GM19328 (cell line): ENCODE data around the gene TAOK3.
"Not testable (repeated sequence)": the region's sequence is repeated elsewhere in the genome, so short reads cannot be mapped to it uniquely, and the experiment has no call there.

ENCODE experiments used
- ATAC-seq: cut with Tn5 transposase; IDR thresholded peaks from one replicate; pipeline ENCODE4 v1.9.1; 2021; ENCODE audit warnings: mild to moderate bottlenecking, moderate library complexity; ENCODE audit not compliant: unreplicated experiment

Gene TAOK3

DNA sequence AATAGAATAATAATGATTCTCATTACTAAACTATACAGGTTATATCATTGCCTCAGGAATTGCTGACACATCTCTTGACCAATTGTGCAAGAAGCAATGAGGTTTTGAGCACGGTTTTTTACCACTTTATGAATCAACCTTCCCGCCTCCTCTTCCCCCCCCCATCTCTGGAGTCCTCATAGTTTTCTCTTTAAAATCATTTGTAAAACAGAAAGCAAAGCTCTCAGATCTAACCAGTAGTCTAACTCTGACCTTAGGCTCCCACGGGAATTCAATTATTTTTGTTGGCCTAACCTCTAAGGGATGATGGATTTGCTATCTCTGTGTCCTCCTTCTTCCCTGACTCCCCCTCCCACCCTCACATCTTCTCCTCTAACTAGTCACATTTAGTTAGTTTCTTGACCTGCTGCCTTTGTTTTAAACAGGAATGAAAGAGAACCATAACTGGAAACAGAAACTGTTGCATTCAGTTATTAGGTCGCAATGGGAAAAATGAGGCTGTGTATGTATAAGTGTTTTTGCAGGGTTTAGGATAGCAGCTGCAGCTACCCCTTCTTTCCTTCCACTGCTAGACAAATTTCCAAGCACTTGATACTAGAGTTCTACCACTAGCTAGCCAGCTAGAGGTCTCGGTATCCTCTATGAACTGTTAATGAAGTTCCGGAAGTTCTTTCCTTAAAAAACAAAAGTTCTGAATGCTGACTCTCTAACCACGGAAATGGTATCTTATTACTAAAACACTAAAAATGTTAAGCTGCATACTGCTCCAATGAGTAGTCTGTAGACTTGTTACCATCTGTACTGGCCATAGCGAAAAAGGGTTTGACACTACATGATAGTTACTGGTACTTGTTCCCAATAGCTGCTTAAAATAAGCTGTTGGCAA, 65.4 kb downstream of the TAOK3 start:
- peak; percentile 47 for ATAC-seq

DNA sequence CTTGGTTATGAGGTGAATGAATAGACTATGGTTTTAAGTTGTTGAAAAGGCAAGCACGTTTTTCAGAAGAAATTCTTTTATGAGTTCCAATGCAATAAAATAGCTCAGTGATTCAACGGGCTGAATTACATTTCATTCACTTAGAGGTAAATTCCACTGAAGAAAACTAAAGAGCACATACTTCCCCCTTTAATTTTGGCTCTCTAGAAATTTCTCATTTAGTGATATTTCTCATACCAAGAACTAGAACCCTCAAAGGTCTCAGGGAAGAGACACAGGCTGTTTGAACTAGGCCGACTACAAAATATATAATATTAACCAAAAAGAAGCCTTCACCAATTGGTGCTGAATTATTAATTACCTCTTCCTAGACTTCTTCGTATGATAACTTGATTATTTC, 68.6 kb downstream of the TAOK3 start:
- ATAC-seq: no peak

DNA sequence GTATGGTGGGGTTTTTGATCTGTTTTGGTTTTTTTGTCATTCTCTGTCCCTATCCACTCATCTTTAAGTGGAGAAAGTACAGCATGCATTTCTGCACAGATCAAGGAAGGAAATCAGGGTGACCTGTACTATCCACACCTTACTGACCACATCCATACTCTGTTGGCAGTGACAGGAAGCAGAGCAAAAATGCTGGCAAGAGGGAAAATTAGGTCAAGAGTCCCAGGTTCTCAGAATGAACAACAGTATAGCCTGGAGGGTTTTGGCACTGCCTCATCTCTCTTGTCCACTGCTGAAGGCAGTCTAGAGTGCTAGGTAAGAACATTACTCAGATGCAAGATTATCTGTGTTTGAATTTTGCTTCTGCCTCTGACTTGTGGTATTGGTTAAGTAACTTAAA, 70.7 kb downstream of the TAOK3 start:
- no peak for ATAC-seq

DNA sequence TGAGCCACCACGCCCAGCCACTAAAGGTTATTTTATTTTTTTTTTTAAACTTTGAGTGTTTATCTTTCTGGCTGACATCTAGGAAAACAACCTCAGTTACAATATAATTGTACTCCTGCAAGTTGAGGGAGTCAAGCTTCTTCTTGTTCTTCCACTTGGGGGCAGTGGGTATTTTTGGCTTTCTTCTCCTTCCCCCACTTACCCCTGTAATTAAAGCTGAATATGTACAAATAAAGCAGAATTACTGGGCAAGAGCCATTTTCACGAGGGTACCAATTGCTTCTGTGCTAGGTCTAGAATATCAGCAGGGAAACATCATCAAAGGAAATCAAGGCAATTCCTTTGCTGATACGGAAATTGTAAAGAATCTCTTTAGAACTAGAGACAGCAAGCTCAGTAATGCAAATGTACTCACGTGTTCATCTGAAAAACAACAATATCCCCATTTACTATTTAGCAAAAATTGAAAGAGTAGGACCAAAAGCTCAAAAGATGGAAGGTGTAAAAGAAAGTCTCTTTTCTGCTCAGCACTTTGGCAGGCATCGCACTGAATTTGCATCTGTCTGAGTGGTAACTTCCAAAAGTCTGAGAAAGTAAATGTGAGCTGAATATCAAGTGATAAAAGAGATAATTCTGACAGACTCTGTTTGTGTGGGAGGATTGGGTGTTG, 72.8 kb downstream of the TAOK3 start:
- no peak for ATAC-seq

DNA sequence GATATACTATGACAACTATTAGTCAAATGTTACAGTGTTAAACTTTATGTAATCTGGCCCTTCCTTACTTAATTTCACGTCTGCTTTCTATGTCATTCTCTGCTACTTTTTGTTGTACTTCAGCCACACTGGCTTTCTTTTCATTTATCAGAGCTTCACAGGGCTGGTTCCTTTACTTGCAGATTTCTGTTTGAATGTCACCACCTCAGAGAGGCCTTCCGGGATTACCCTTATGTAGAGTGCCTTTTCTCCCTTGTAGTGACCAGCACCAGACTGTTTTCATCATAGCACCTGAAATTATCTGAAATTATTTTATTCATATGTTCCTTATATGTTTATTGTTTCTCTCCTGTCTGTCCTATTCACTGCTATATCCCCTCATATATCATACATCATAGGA, 75.4 kb downstream of the TAOK3 start:
- no peak for ATAC-seq

DNA sequence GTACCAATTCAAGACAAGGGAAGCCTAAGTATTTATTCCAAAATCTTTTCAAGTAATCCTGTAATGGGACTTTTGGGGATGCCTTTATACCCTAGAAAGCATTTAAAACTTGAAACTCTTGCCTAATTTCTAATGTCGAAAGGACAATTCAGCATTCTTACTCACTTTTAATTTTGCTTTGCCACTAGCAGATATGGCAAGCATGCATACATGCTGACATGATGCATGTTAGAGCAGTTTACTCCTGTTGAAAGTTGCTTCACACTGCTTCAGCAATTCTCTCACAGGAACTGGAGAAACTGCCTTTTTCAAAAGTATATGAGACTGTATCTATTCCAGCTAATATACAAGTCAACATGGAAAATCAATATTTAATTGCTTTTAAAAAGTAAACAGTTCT, 79.9 kb downstream of the TAOK3 start:
- no peak for ATAC-seq

DNA sequence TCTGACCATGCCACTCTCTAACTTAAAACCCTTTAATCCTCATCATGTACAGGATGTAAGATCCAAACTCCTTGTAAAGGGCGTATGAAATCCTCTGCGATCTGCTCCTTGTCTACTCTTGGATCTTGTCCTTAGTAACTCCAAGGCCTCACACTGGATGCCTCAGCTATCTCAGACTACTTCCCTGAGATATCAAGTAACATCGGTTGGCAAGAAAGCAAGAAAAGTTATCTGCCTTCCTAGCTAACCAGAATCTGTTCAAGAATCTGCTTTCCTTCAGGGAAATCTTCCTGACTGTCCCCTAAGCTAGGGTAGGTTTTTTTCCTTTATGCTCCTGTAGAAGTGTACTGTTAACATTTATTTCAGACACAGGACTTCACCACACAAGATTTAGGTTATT, 82.6 kb downstream of the TAOK3 start:
- no peak for ATAC-seq

DNA sequence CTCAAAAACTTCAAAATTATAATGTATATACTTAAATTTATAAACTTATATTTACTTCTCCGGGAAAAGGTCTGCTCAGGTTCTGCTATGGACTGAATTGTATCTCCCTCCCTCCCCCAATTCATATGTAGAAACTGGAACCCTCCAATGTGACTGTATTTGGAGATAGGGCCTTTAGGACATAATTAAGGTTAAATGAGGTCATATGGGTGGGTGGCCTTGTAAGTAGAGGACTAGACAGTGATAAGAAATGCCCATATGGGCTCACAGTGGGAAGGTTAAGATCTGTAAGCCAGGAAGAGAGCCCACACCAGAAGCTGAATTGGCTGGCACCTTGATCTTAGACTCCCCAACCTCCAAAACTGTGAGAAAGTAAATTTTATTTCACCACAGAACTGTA, 84.5 kb downstream of the TAOK3 start:
- no peak for ATAC-seq

DNA sequence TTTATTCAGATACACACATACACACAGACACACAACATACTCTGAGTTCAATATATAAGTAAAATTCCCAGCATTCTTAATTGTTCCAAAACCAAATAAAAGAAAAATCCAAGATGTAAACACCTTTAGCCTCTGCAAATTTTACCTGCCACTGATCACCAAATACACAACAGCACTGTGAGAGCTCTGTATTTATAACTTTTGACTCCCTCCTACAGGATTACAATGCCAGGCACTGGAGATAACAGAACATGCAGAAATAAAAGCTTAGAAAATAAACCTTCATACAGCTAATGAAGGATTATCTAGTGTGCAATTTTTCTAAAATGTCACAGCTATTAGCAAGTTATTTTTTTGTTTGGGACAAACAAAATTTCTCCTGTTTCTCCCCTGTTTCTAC, 85.0 kb downstream of the TAOK3 start:
- ATAC-seq: no peak

DNA sequence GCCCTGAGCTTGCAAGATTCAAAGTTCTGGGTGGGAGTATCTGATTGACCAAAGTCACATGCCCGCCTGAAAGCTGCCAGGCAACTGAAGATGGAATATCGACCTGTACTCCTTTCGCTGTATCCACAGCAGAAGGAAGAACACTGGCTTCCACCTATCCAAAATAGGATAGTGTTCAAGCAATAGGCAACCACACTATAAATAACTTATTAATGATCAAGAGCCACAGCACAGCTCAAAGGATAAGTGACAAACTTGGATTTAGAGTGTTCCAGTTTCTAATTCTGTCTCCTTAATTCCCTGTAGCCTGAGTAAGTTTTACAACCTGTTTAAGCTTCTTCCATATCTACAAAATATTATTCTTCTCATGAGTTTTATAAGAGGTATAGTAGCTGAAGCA, 89.9 kb downstream of the TAOK3 start:
- ATAC-seq: no peak

DNA sequence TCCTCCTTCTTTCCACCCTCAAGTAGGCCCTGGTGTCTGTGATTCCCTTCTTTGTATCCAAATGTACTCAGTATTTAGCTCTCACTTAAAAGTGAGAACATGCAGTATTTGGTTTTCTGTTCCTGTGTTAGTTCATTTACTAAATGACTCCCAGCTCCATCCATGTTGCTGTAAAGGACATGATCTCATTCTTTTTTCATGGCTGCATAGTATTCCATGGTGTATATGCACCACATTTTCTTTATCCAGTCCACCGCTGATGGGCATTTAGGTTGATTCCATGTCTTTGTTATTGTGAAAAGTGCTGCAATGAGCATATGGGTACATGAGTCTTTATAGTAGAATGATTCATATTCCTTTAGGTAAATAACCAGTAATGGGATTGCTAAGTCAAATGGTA, 94.4 kb downstream of the TAOK3 start:
- not testable (repeated sequence) for ATAC-seq

DNA sequence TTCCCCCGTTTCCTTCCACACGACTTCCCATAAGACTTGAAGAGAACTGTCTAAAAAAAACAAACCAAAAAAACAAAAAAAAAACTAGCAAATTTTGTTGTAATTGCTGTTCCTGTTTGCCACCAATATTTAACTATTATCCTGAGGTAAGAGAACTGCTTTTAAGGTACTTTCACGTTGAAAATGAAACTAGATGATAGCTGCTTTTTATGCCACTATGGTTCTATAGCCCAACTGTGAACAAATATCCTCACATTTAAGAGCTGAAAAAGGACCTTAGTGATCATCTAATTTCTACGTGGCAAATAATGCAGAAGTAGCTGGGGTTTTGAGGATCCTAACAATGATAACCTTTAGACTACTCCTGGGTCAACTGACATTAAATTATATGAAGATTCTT, 98.6 kb downstream of the TAOK3 start:
- ATAC-seq: no peak

DNA sequence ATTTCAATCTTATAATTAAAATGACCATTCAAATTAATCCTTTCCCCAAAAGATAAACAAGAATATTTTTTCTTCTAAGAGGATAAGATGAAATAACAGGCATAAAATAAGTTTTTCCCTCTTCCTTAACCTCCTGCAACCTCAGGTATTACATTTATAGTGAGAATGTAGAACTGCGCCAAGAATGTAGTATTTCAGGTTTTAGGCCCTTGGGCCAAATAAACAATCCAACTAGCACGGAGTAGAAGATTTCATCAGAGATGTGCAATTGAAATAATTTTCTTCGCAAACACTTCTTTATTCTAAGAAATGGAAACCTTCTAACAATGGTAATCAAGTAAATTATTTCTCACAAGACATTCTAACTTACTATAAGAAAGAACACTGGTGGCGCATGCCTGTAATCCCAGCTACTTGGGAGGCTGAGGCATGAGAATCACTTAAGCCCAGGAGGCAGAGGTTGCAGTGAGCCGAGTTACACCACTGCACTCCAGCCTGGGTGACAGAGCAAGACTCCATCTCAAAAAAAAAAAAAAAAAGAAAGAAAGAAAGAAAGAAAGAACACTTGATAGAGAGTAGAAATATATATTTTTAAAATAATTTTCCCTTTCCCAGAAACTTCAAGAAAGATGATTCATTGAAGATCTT, 100.8 kb downstream of the TAOK3 start:
- no peak for ATAC-seq

DNA sequence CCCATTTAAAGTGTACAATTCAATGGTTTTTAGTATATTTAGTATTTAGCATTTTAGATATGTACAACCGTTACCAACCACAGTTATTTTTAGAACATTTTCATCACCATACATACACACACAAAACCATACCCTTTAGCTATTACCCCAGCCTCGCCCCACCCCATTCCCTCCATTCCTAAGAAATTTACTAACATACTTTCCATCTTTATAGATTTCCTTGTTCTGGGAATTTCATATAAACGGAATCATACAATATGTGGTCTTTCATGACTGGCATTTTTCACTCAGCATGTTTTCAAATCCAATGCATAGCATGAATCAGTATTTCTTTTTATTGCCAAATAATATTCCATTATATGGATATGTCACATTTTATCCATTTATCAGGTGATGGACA, 101.5 kb downstream of the TAOK3 start:
- ATAC-seq: no peak

DNA sequence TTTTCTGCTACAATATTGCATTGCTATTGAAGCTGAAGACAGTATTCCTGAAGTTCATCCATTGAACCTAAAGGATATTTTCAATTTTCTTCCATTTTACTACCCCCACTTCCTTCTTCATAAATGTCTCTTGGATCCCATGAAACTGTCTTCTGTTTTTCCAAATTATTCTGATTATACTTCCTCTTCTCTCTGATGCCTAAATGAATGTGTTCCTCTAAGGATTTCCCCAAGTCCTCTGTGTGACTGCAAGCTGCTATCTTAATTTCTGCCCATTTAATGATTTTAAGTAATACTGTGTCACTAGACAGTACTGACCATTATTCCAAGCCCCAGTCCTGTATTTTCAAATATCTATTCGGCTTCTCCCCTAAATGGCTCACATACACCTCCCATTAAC, 102.9 kb downstream of the TAOK3 start:
- ATAC-seq: no peak

DNA sequence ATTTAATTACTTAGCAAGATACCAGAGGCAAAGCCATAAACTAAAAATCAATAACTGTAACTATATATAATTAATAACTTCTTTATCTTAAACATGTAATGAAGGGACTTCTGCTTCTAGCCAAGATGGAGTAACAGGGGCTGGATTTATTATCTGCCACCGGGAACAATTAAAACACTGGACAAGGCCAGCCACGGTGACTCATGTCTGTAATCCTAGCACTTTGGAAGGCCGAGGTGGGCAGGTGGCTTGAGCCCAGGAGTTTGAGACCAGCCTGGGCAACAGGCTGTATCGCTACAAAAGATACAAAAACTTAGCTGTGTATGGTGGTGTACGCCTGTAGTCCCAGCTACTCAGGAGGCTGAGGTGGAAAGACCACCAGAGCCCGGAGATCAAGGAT, 113.6 kb downstream of the TAOK3 start:
- no peak for ATAC-seq

DNA sequence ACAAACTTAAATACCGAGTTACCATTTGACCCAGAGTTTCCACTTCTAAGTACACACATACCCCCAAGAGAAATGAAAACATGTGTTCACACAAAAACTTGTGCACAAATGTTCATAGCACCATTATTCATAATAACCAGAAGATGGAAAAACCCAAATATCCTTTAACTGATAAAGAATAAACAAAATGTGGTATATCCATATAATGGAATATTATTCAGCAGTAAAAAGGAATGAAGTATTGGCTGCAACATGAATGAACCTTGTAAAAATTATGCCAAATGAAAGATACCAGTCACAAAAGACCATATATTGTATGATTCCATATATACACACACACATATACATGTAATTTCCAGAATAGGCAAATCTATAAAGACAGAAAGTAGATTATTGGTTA, 116.4 kb downstream of the TAOK3 start:
- no peak for ATAC-seq

DNA sequence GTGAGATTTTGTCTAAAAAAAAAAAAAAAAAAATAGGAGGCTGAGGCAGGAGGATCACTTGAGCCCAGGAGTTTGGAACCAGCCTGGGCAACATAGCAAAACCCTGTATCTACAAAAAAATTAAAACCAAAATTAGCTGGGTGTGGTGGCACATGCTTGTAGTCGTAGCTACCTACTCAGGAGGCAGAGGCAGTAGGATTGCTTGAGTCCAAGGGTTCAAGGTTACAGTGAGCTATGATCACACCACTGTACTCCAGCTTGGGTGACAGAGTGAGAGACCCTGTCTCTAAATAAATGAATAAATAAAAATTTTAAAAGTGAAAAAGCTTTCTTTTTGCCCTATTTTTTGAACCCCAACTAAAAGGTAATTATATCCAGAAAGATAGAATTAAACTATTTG, 123.2 kb downstream of the TAOK3 start:
- ATAC-seq: no peak

DNA sequence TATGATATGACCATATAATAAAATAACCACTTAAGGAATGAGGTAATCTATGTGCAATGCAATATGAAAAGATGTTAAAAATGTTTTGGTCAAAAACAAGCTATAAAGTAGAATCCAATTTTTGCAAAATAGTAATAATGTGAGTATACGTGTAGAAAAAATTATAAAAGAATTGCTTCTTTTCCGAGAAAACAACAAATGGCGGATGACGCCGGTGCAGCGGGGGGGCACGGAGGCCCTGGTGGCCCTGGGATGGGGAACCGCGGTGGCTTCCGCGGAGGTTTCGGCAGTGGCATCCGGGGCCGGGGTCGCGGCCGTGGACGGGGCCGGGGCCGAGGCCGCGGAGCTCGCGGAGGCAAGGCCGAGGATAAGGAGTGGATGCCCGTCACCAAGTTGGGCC, 126.8 kb downstream of the TAOK3 start:
- not testable (repeated sequence) for ATAC-seq

DNA sequence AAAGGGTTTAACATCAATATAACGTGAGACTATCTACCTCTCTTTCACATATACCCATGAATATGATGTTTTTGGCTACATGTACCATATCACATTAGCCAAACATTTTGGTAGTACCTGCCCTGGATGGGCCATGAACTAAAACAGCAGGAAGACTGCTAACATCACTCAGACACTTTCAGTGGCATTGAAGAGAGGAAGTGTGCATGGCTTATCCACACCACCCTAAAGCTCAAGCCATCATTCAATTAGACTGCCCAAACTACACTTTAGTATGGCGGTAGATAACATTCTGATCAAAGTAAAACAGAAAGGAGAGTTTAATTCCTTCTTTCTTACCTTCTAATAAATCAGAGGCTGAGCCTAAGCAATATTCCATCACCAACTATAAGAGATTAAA, 133.8 kb downstream of the TAOK3 start:
- ATAC-seq: no peak

DNA sequence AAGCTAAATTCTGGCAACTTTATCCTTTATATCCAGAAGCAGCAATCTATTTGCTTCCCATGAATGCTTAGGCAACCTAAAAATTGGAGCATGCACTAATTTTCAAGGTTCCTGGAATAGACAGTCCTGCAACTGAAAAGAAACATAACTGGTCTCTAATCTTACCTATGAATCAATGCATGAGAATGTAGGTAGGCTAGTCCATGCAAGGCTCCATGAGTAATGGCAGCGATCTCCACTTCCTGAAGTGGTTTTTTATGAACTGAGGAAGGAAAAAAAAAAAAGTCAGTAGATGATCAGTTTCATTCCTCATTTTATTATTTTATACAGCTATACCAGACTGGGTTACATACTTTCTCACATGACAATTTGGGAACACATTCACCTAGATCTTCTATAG, 134.8 kb downstream of the TAOK3 start:
- no peak for ATAC-seq

DNA sequence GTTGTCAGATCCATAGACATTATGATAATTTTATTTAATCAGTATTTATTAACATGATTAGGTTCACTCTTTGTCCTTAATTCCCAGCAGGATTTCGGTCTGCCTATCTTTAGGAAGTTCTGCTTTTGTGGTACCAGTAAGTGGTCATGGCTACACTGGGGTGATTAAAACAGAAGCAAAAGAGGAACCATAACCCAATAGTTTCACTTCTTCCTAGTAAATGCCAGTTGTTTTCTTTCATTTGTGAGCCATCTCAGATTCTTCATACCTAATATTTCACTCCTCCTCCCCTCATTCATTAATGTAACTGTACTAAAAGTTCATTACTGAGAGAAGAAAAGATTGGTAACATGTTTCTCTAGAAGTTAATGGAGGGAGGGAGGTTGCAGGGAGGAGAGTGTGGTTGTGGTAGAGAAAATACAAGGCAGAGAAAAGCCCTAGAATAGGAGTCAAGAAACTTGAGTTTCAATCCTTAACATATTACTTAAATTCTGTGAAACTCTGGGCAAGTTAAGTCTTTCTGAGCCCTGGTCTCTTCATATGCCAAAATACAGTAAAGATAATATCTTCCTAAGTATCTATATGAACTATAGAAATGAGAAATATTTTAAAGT, 135.5 kb downstream of the TAOK3 start:
- peak; percentile 77 for ATAC-seq
